Type B pancreatic cell (in vitro differentiated cells): ENCODE measurements around the gene PRDM5. TPM values are rescaled to one million over a fixed set of nuclear protein-coding genes. Genes with fewer than 3 reads are reported as not detected.

Source experiments
- DNase-seq: peaks from one replicate; pipeline ENCODE4 v3.0.0; 2021; ENCODE audit warnings: mixed read lengths; ENCODE audit not compliant: unreplicated experiment; ENCODE audit errors: extremely low spot score
- H3K27ac Mint-ChIP-seq: 2 replicates; pipeline ENCODE4 v1.8.0; 2021; ENCODE audit warnings: mild to moderate bottlenecking, mixed read lengths
- H3K27me3 Mint-ChIP-seq: 2 replicates; pipeline ENCODE4 v1.8.0; 2021; ENCODE audit warnings: mixed read lengths
- H3K36me3 Mint-ChIP-seq: 2 replicates; pipeline ENCODE4 v1.8.0; 2021; ENCODE audit warnings: mixed read lengths
- H3K4me1 Mint-ChIP-seq: one replicate; pipeline ENCODE4 v1.8.0; 2021; ENCODE audit warnings: mixed read lengths; ENCODE audit not compliant: unreplicated experiment
- H3K4me3 Mint-ChIP-seq: 2 replicates; pipeline ENCODE4 v1.8.0; 2021; ENCODE audit warnings: mild to moderate bottlenecking, mixed read lengths
- H3K9me3 Mint-ChIP-seq: 2 replicates; pipeline ENCODE4 v1.8.0; 2021; ENCODE audit warnings: mixed read lengths
- CTCF ChIP-seq: fragments of 200-600 bp; sonication (generic); conservative IDR thresholded peaks from 2 replicates; pipeline ENCODE4 v1.5.0; 2021; ENCODE audit warnings: antibody characterized with exemption, mild to moderate bottlenecking
- total RNA-seq: library from RNA; stranded (reverse); gene quantifications from 2 replicates; pipeline ENCODE4 v1.2.1, GENCODE V29; 2021; ENCODE audit warnings: low replicate concordance

The PRDM5 gene
- total RNA-seq, 1 donor from 2014 or later, result 15.7 TPM

- no peaks in the 10 kb centered on the region for H3K9me3 Mint-ChIP-seq
- no peaks in the 10 kb centered on the region for H3K36me3 Mint-ChIP-seq
- H3K27ac Mint-ChIP-seq, result no peak overlapping the region
- H3K27me3 Mint-ChIP-seq, result no peaks in the 10 kb centered on the region
- TF ChIP-seq CTCF, result no peak
- H3K4me3 Mint-ChIP-seq, result no peak overlapping the region
- DNase-seq, result no peak
- H3K4me1 Mint-ChIP-seq, result peaks cover 8% of the 10 kb centered on the region
These were observed 191.7 kb downstream of the PRDM5 start for GRCh38 chr4:120730777-120731320.

DNA sequence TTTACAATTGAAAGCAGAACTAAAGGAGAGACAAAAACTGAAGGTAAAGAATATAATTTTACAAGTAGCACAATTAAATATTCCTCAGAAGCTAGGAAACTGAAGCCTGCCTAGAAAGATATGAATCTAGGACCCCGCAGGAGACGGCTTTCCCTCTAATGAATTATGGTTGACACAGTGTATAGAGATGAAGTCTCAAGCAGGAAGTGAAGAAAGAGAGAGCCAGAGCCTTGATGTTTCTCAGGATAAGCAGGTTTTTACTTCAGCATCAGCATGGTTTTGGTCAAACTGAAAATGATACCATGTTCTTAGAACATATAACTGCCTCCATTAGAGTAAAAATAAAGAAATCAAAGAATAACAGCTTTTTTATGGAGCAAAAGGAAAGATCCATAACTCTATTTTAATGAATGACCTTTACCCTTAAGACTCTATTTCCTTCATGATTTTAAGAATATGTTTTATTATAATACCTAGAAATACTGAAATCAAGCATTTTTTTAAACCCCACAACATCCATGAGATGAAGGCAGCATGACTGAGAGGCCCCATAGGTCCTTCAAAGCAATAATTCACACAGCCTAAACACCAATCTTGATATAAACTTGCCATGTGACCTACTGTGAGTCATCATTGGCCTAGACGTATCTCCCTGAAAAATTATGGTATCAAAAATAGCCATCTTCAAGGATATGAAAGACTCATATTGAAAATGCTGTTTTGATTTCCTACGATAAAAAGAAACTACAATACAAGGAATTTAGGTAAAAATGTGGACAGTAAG lies 193.4 kb downstream of the PRDM5 start:
- H3K27ac Mint-ChIP-seq, result no peak overlapping the region
- TF ChIP-seq CTCF, result no peak
- peaks cover 3% of the 10 kb centered on the region for H3K36me3 Mint-ChIP-seq
- H3K4me1 Mint-ChIP-seq, result peaks cover 22% of the 10 kb centered on the region
- H3K27me3 Mint-ChIP-seq, result no peaks in the 10 kb centered on the region
- H3K4me3 Mint-ChIP-seq, result no peak overlapping the region
- DNase-seq, result no peak
- no peaks in the 10 kb centered on the region for H3K9me3 Mint-ChIP-seq

GRCh38 chr4:120725639-120726580 lies 196.6 kb downstream of the PRDM5 start:
- H3K36me3 Mint-ChIP-seq, result peaks cover 4% of the 10 kb centered on the region
- peaks cover 24% of the 10 kb centered on the region for H3K4me1 Mint-ChIP-seq
- no peak overlapping the region for H3K4me3 Mint-ChIP-seq
- no peaks in the 10 kb centered on the region for H3K27me3 Mint-ChIP-seq
- no peak overlapping the region for H3K27ac Mint-ChIP-seq
- no peak for TF ChIP-seq CTCF
- H3K9me3 Mint-ChIP-seq, result no peaks in the 10 kb centered on the region
- DNase-seq, result no peak

DNA sequence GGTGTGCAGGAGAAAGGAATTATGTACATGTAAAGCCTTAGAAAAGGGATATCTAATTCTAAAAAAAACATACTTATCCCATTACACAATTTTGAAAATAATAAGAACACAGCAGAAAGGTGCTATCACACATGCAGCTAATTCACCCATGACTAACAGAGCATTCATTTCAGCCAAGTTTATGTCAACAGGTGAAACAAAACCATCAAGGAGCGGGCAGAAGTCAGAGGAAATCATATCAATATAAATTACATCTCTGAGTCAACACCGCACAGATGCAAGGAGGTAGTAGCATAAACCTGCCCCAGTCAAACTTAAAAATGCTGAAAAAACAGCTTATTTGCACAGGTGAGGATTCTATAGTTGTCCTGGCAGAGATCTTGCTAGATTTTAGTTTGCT lies 197.9 kb downstream of the PRDM5 start:
- no peak for TF ChIP-seq CTCF
- Mint-ChIP-seq H3K4me3 (no peak overlapping the region), H3K27me3 (no peaks in the 10 kb centered on the region), H3K36me3 (peaks cover 4% of the 10 kb centered on the region), H3K9me3 (no peaks in the 10 kb centered on the region), H3K27ac (no peak overlapping the region), H3K4me1 (peaks cover 24% of the 10 kb centered on the region)
- no peak for DNase-seq

DNA sequence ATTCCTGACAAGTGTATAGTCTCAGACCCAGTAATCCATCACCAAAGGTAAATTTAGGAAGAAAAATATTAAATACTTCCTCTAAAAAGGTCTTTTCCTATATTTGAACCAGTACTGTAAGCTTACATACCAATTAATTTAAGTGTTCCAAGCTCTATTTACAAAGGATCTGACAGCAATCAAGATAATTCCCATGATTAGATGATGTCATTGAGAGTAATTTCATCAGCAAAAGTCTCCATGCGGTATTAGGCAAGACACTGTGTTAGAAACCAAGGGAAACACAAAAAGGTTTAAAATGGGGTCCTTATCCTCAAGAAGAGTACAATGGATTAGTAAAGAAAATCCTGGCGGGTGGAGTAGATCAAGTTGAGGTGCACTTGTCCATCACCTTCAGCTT lies 198.5 kb downstream of the PRDM5 start:
- no peak for DNase-seq
- Mint-ChIP-seq H3K4me3 (no peak overlapping the region), H3K27ac (no peak overlapping the region), H3K9me3 (no peaks in the 10 kb centered on the region), H3K36me3 (peaks cover 4% of the 10 kb centered on the region), H3K4me1 (peaks cover 24% of the 10 kb centered on the region), H3K27me3 (no peaks in the 10 kb centered on the region)
- TF ChIP-seq CTCF, result no peak
